GM21737 (cell line): ENCODE measurements around the gene LRRC23.

Experiments
- ATAC-seq: cut with Tn5 transposase; IDR thresholded peaks from one replicate; pipeline ENCODE4 v1.9.1; 2021; ENCODE audit warnings: mild to moderate bottlenecking, moderate library complexity; ENCODE audit not compliant: unreplicated experiment

The LRRC23 gene

GRCh38 chr12:6923851-6924250, 19.2 kb downstream of the LRRC23 start:
- no peak for ATAC-seq

GRCh38 chr12:6925239-6925539, 20.6 kb downstream of the LRRC23 start:
- ATAC-seq = no peak

- no peak for ATAC-seq
These were observed 21.1 kb downstream of the LRRC23 start for GRCh38 chr12:6925540-6926279.

GRCh38 chr12:6927379-6928021, 22.9 kb downstream of the LRRC23 start, which contains the start of gene ATN1:
ATN1 (plus strand) TSS chr12:6927959; CDS start chr12:6934002, 6,043 bp downstream.
- ATAC-seq = no peak

- no peak for ATAC-seq
These were observed 23.5 kb downstream of the LRRC23 start for GRCh38 chr12:6928022-6928702.

GRCh38 chr12:6928703-6929407, 24.2 kb downstream of the LRRC23 start:
- no peak for ATAC-seq

- no peak for ATAC-seq
These were observed 25.1 kb downstream of the LRRC23 start for GRCh38 chr12:6929466-6930452.

- no peak for ATAC-seq
These were observed 28.1 kb downstream of the LRRC23 start for GRCh38 chr12:6932766-6933165.

GRCh38 chr12:6934110-6934509, 29.5 kb downstream of the LRRC23 start:
- ATAC-seq = no peak

- ATAC-seq = no peak
These were observed 31.0 kb downstream of the LRRC23 start for GRCh38 chr12:6935371-6936193.

- no peak for ATAC-seq
These were observed 31.6 kb downstream of the LRRC23 start for GRCh38 chr12:6936194-6936635.

GRCh38 chr12:6936636-6937480, 32.2 kb downstream of the LRRC23 start:
- peak; percentile 5 for ATAC-seq

GRCh38 chr12:6937481-6938352, 33.1 kb downstream of the LRRC23 start:
- peak; percentile 76 for ATAC-seq

GRCh38 chr12:6938353-6939190, 34.0 kb downstream of the LRRC23 start:
- no peak for ATAC-seq

- ATAC-seq = no peak
These were observed 34.5 kb downstream of the LRRC23 start for GRCh38 chr12:6939191-6939540.

GRCh38 chr12:6941267-6941666, 36.6 kb downstream of the LRRC23 start:
- ATAC-seq = no peak

GRCh38 chr12:6941782-6942181, 37.2 kb downstream of the LRRC23 start:
- ATAC-seq = no peak
